ENCODE measurements around the gene C2CD3.
"Not testable (repeated sequence)": the region's sequence is repeated elsewhere in the genome, so short reads cannot be mapped to it uniquely, and the experiment has no call there.

The C2CD3 gene

DNA sequence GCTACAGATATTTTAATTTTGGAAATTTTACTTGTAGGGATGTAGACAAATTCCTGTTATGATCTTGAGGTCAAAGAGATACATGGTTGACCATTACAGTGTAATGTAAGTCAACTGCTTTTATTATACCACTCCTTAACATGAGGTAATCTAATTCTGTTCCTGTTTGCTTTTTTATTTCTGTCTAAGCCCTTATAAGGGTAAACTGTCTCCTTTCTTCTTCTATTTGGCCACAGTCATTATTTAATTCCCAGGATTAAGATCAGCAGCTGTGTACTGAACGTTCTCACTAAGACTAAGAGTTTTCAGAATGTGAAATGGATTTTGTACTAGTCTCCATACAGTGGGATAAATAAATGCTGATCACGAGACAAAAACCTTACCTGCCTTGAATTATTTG, 32.8 kb downstream of the C2CD3 start:
- Histone ChIP-seq H3K27ac (ENCODE audit: low read length) (no peak overlapping the region), H3K36me3 (ENCODE audit: control insufficient read depth, low read depth, low read length) (peaks cover 4% of the 10 kb centered on the region), H3K9me3 (ENCODE audit: control insufficient read depth, low read depth, low read length) (no peaks in the 10 kb centered on the region), H3K4me1 (ENCODE audit: control insufficient read depth, low read depth, low read length) (peaks cover 7% of the 10 kb centered on the region), H3K27me3 (ENCODE audit: control insufficient read depth, insufficient read depth, low read length) (no peaks in the 10 kb centered on the region), H3K9ac (ENCODE audit: low read length) (no peak overlapping the region), H3K4me3 (ENCODE audit: low read length) (no peak overlapping the region)

DNA sequence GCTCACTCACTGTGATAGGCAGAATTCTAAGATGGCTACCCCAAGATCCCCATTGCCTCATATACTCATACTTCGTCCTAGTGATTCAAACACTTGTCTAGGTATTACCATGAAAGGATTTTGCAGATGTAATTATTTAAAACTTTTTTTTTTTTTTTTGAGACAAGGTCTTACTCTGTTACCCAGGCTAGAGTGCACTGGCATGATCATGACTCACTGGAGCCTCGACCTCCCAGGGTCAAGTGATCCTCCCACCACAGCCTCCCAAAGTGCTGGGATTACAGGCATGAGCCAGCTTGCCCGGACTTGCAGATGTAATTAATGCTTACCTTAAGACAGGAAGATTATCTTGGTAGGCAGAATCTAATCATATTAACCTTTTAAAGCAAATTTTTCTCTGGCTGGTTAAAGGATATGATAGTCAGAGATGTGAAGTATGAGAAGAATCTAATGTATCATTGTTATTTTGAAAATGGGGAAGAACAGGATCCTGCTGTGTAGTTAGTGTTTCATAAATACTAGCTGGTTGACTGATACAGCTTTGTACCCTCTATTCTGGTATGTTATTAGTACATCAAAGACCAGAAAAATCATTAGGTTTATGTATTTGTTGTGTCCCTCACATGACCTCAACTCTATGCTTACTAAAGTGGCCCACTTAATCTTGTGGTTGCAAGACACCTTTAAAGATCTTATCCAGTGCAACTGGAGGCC, 35.5 kb downstream of the C2CD3 start:
- Histone ChIP-seq H3K27me3 (ENCODE audit: control insufficient read depth, insufficient read depth, low read length) (no peaks in the 10 kb centered on the region), H3K4me1 (ENCODE audit: control insufficient read depth, low read depth, low read length) (no peaks in the 10 kb centered on the region), H3K9me3 (ENCODE audit: control insufficient read depth, low read depth, low read length) (no peaks in the 10 kb centered on the region), H3K27ac (ENCODE audit: low read length) (no peak overlapping the region), H3K36me3 (ENCODE audit: control insufficient read depth, low read depth, low read length) (peaks cover 4% of the 10 kb centered on the region), H3K9ac (ENCODE audit: low read length) (no peak overlapping the region), H3K4me3 (ENCODE audit: low read length) (no peak overlapping the region)

DNA sequence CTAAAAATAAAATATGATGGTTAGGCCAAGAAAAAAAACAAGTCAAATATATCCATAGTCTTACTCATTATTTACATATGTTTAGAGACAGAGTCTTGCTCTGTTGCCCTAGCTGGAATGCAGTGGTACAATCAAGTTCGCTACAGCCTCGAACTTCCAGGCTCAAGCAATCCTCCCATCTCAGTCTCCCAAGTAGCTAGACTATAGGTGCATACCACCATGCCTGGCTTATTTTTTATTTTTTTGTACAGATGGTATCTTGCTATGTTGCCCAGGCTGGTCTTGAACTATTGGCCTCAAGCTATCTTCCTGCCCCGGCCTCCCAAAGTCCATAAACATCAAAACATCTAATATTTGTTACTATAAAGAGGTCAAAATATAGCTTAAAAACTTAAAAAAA, 36.1 kb downstream of the C2CD3 start:
- H3K4me1 ChIP-seq (ENCODE audit: control insufficient read depth, low read depth, low read length): no peaks in the 10 kb centered on the region
- H3K9ac ChIP-seq (ENCODE audit: low read length): no peak overlapping the region
- H3K27me3 ChIP-seq (ENCODE audit: control insufficient read depth, insufficient read depth, low read length): no peaks in the 10 kb centered on the region
- H3K27ac ChIP-seq (ENCODE audit: low read length): no peak overlapping the region
- no peak overlapping the region for H3K4me3 ChIP-seq (ENCODE audit: low read length)
- H3K9me3 ChIP-seq (ENCODE audit: control insufficient read depth, low read depth, low read length): no peaks in the 10 kb centered on the region
- H3K36me3 ChIP-seq (ENCODE audit: control insufficient read depth, low read depth, low read length): peaks cover 4% of the 10 kb centered on the region

DNA sequence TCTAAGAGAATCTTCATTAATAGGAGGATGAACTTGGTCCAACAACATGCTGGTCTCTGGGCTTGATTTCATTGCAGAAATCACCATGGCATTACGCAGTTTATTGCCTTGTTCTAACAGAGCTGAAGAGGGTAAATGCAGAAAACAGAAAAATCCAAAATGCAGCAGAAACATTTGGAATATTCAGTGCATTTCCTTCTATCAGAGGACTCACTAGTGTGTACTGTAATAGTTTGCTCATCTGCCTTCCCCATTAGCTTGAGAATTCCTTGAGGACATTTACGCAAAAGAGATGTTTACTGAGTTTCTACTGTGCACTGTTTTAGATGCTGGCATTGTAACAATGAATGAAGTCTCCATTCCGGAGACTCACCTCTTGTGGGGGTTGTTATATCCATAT, 37.4 kb downstream of the C2CD3 start:
- Histone ChIP-seq H3K9me3 (ENCODE audit: control insufficient read depth, low read depth, low read length) (no peaks in the 10 kb centered on the region), H3K9ac (ENCODE audit: low read length) (no peak overlapping the region), H3K27me3 (ENCODE audit: control insufficient read depth, insufficient read depth, low read length) (no peaks in the 10 kb centered on the region), H3K36me3 (ENCODE audit: control insufficient read depth, low read depth, low read length) (peaks cover 4% of the 10 kb centered on the region), H3K27ac (ENCODE audit: low read length) (no peak overlapping the region), H3K4me3 (ENCODE audit: low read length) (no peak overlapping the region), H3K4me1 (ENCODE audit: control insufficient read depth, low read depth, low read length) (no peaks in the 10 kb centered on the region)

DNA sequence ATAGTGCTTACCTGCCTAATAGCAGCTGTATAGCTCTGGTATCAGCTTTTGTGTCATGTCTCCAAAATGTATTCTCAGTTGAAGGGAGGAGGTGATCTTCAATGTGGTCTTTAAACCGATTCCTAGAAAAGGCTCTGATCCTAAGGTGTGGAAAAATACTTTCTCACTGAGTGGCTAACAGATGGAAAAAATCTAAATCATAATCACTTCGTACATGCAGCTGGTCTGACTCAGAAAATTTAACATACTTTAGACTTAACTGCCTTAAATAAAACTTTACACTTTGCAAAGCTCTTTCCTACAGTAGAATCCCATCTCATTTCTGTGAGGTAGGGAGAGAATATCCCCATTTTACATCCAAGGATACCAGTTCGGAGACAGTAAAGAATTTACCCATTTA, 38.0 kb downstream of the C2CD3 start:
- H3K9ac ChIP-seq (ENCODE audit: low read length): no peak overlapping the region
- peaks cover 4% of the 10 kb centered on the region for H3K36me3 ChIP-seq (ENCODE audit: control insufficient read depth, low read depth, low read length)
- H3K9me3 ChIP-seq (ENCODE audit: control insufficient read depth, low read depth, low read length): no peaks in the 10 kb centered on the region
- H3K27ac ChIP-seq (ENCODE audit: low read length): no peak overlapping the region
- no peak overlapping the region for H3K4me3 ChIP-seq (ENCODE audit: low read length)
- no peaks in the 10 kb centered on the region for H3K27me3 ChIP-seq (ENCODE audit: control insufficient read depth, insufficient read depth, low read length)
- no peaks in the 10 kb centered on the region for H3K4me1 ChIP-seq (ENCODE audit: control insufficient read depth, low read depth, low read length)

DNA sequence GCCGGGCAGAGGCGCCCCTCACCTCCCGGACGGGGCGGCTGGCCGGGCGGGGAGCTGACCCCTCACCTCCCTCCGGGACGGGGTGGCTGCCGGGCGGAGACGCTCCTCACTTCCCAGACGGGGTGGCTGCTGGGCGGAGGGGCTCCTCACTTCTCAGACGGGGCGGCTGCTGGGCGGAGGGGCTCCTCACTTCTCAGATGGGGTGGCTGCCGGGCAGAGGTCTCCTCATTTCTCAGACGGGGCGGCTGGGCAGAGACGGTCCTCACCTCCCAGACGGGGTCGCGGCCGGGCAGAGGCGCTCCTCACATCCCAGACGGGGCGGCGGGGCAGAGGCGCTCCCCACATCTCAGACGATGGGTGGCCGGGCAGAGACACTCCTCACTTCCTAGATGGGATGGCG, 41.7 kb downstream of the C2CD3 start:
- not testable (repeated sequence) for H3K4me3 ChIP-seq (ENCODE audit: low read length); H3K27me3 ChIP-seq (ENCODE audit: control insufficient read depth, insufficient read depth, low read length); H3K4me1 ChIP-seq (ENCODE audit: control insufficient read depth, low read depth, low read length); H3K9me3 ChIP-seq (ENCODE audit: control insufficient read depth, low read depth, low read length); H3K9ac ChIP-seq (ENCODE audit: low read length); H3K36me3 ChIP-seq (ENCODE audit: control insufficient read depth, low read depth, low read length); H3K27ac ChIP-seq (ENCODE audit: low read length)

DNA sequence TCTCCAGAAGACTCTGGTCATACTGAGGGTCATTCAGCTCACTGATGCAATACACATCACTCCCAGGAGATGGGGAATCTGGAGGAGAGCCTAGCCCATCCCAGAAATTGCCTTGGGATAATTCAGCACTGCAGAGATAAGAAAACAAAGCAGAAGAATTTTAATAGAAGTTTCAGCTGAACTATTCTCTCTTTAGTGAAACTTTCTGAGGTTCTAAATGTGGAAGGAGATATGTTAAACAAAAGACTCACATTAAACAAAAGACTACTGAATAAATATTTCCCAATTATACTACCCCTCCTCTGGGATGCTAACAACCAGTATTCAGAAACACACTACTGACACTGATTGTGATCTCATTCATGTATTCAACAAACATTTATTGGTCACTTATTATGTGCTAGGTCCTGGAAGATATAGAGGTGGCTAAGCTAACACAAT, 47.8 kb downstream of the C2CD3 start:
- Histone ChIP-seq H3K4me1 (ENCODE audit: control insufficient read depth, low read depth, low read length) (no peaks in the 10 kb centered on the region), H3K9ac (ENCODE audit: low read length) (no peak overlapping the region), H3K27me3 (ENCODE audit: control insufficient read depth, insufficient read depth, low read length) (no peaks in the 10 kb centered on the region), H3K9me3 (ENCODE audit: control insufficient read depth, low read depth, low read length) (no peaks in the 10 kb centered on the region), H3K4me3 (ENCODE audit: low read length) (no peak overlapping the region), H3K36me3 (ENCODE audit: control insufficient read depth, low read depth, low read length) (peaks cover 7% of the 10 kb centered on the region), H3K27ac (ENCODE audit: low read length) (no peak overlapping the region)

DNA sequence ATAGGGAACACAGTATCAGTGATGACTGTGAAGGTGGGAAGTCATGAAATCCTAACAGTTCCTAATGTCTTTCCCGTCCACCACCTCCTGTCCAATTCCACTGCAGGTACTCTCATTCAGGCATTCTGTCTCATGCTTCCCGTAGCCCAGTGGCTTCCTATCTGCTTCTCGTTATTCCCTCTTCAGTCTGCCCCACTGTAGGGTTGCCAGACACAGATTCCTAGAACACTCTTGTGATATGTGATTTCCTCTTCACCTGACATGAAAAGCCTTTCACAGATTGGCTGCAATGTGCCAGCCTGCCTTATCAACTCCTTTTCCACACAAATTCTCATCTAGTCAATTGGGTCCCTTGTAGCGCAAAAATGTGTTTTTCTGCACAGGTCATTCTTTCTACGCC, 49.0 kb downstream of the C2CD3 start:
- H3K27ac ChIP-seq (ENCODE audit: low read length): no peak overlapping the region
- H3K9ac ChIP-seq (ENCODE audit: low read length): no peak overlapping the region
- no peaks in the 10 kb centered on the region for H3K9me3 ChIP-seq (ENCODE audit: control insufficient read depth, low read depth, low read length)
- no peak overlapping the region for H3K4me3 ChIP-seq (ENCODE audit: low read length)
- H3K27me3 ChIP-seq (ENCODE audit: control insufficient read depth, insufficient read depth, low read length): no peaks in the 10 kb centered on the region
- no peaks in the 10 kb centered on the region for H3K4me1 ChIP-seq (ENCODE audit: control insufficient read depth, low read depth, low read length)
- H3K36me3 ChIP-seq (ENCODE audit: control insufficient read depth, low read depth, low read length): peaks cover 7% of the 10 kb centered on the region

DNA sequence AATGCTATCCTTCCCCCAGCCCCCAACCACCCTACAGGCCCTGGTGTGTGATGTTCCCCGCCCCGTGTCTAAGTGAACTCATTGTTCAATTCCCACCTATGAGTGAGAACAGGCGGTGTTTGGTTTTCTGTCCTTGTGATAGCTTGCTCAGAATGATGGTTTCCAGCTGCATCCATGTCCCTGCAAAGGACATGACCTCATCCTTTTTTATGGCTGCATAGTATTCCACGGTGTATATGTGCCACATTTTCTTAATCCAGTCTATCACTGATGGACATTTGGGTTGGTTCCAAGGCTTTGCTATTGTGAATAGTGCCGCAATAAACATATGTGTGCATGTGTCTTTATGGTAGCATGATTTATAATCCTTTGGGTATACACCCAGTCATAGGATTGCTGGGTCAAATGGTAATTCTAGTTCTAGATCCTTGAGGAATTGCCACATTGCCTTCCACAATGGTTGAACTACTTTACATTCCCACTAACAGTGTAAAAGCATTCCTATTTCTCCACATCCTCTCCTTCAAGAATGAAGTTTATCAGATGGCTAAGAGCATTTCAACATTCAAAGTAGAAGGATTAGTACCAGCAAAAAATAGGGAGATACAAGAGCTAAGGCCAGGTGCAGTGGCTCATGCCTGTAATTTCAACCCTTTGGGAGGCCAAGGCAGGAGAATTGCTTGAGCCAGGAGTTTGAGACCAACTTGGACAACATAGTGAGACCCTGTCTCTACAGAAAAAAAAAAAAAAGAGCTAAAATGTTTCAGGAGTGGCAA, 50.4 kb downstream of the C2CD3 start:
- H3K4me3 ChIP-seq (ENCODE audit: low read length); H3K9ac ChIP-seq (ENCODE audit: low read length); H3K36me3 ChIP-seq (ENCODE audit: control insufficient read depth, low read depth, low read length); H3K27me3 ChIP-seq (ENCODE audit: control insufficient read depth, insufficient read depth, low read length); H3K27ac ChIP-seq (ENCODE audit: low read length); H3K4me1 ChIP-seq (ENCODE audit: control insufficient read depth, low read depth, low read length); H3K9me3 ChIP-seq (ENCODE audit: control insufficient read depth, low read depth, low read length): not testable (repeated sequence)

DNA sequence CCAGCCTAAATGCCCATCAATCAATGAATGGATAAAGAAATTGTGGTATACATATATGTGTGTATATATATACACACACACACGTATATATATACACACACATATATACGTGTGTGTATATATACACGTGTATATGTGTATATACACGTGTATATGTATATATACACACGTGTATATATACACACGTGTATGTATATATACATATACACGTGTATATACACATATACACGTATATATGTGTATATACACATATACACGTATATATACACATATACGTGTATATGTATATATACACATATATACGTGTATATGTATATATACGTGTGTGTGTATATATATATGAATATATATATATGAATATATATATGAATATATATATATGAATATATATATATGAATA, 54.1 kb downstream of the C2CD3 start:
- H3K36me3 ChIP-seq (ENCODE audit: control insufficient read depth, low read depth, low read length): peaks cover 16% of the 10 kb centered on the region

DNA sequence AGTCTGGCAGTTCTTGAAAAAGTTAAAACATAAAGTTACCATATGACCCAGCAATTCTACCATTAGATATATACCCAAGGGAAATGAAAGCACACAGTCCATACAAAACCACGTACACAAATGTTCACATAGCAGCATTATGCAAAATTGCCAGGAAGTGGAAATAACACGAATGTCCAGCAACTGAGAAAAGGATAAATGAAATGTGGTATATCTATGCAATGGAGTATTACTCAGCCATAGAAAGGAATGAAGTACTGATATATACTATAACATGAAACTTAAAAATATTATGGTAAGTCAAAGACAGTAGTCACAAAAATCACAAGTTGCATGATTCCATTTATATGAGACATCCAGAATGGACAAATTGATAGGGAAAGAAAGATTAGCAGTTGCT, 57.9 kb downstream of the C2CD3 start:
- Histone ChIP-seq H3K27ac (ENCODE audit: low read length) (no peak overlapping the region), H3K4me3 (ENCODE audit: low read length) (no peak overlapping the region), H3K27me3 (ENCODE audit: control insufficient read depth, insufficient read depth, low read length) (no peaks in the 10 kb centered on the region), H3K9ac (ENCODE audit: low read length) (no peak overlapping the region), H3K4me1 (ENCODE audit: control insufficient read depth, low read depth, low read length) (no peaks in the 10 kb centered on the region), H3K36me3 (ENCODE audit: control insufficient read depth, low read depth, low read length) (peaks cover 17% of the 10 kb centered on the region), H3K9me3 (ENCODE audit: control insufficient read depth, low read depth, low read length) (no peaks in the 10 kb centered on the region)

More for the DNA sequence above, 54.1 kb downstream of the C2CD3 start:
- H3K27ac ChIP-seq (ENCODE audit: low read length): no peak overlapping the region
- no peaks in the 10 kb centered on the region for H3K27me3 ChIP-seq (ENCODE audit: control insufficient read depth, insufficient read depth, low read length)
- H3K9me3 ChIP-seq (ENCODE audit: control insufficient read depth, low read depth, low read length): no peaks in the 10 kb centered on the region
- H3K9ac ChIP-seq (ENCODE audit: low read length): no peak overlapping the region
- H3K4me1 ChIP-seq (ENCODE audit: control insufficient read depth, low read depth, low read length): no peaks in the 10 kb centered on the region
- no peak overlapping the region for H3K4me3 ChIP-seq (ENCODE audit: low read length)

DNA sequence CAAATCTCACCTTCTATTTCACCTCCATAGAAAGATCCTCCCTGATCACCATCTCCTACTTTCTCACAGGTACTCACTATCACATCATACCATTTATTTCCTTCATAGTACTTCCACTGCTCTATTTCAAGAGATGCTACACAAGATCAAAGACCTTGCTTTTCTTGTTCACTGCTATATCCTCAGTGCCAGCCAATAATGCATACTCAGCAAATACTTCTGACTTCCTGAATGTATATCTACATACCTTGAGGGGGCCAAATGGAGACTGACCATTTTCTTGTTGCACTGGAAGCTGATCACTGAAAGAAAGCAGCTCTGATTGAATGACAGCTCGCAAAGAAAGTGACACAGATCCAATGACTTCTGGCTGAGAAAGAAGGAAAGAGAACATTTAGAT, 64.7 kb downstream of the C2CD3 start:
- no peak overlapping the region for H3K9ac ChIP-seq (ENCODE audit: low read length)
- H3K9me3 ChIP-seq (ENCODE audit: control insufficient read depth, low read depth, low read length): no peaks in the 10 kb centered on the region
- H3K27ac ChIP-seq (ENCODE audit: low read length): no peak overlapping the region
- no peak overlapping the region for H3K4me3 ChIP-seq (ENCODE audit: low read length)
- H3K4me1 ChIP-seq (ENCODE audit: control insufficient read depth, low read depth, low read length): no peaks in the 10 kb centered on the region
- H3K27me3 ChIP-seq (ENCODE audit: control insufficient read depth, insufficient read depth, low read length): no peaks in the 10 kb centered on the region
- peaks cover 33% of the 10 kb centered on the region for H3K36me3 ChIP-seq (ENCODE audit: control insufficient read depth, low read depth, low read length)

Measured in iPS-18a (cell line).